H9 (cell line): Measurements from ENCODE around the gene OR56A1. TPM values are rescaled to one million over a fixed set of nuclear protein-coding genes. Genes with fewer than 3 reads are reported as not detected.

Experiments
- DNase-seq: peaks from one replicate; pipeline ENCODE4 v3.0.0-alpha.2; 2017
- H2AFZ ChIP-seq: one replicate; pipeline ENCODE4 v1.6.1; 2013; ENCODE audit warnings: mild to moderate bottlenecking, low read length, control low read depth, moderate library complexity
- H2AK5ac ChIP-seq: 2 replicates; pipeline ENCODE4 v1.6.1; 2013; ENCODE audit warnings: low read length, control low read depth, mixed read lengths; ENCODE audit not compliant: insufficient read length
- H2BK120ac ChIP-seq: one replicate; pipeline ENCODE4 v1.6.1; 2013; ENCODE audit warnings: low read depth, mild to moderate bottlenecking, low read length, control low read depth, inconsistent platforms; ENCODE audit not compliant: poor library complexity, severe bottlenecking
- H2BK12ac ChIP-seq: 2 replicates; pipeline ENCODE4 v1.6.1; 2013; ENCODE audit warnings: low read length, control low read depth, mixed read lengths, low read depth; ENCODE audit not compliant: insufficient read length
- H2BK15ac ChIP-seq: 2 replicates; pipeline ENCODE4 v1.6.1; 2013; ENCODE audit warnings: low read depth, low read length, control low read depth
- H2BK20ac ChIP-seq: one replicate; pipeline ENCODE4 v1.6.1; 2013; ENCODE audit warnings: low read depth, mild to moderate bottlenecking, low read length, control low read depth, inconsistent platforms; ENCODE audit not compliant: poor library complexity, severe bottlenecking
- H2BK5ac ChIP-seq: 2 replicates; pipeline ENCODE4 v1.6.1; 2013; ENCODE audit warnings: low read length, control low read depth, mixed read lengths; ENCODE audit not compliant: insufficient read length
- H3K14ac ChIP-seq: 2 replicates; pipeline ENCODE4 v1.6.1; 2013; ENCODE audit warnings: low read length, control low read depth; ENCODE audit not compliant: insufficient read depth
- H3K18ac ChIP-seq: 2 replicates; pipeline ENCODE4 v1.6.1; 2013; ENCODE audit warnings: low read depth, mild to moderate bottlenecking, mixed read lengths, low read length, control low read depth; ENCODE audit not compliant: insufficient read length
- H3K23ac ChIP-seq: 2 replicates; pipeline ENCODE4 v1.6.1; 2013; ENCODE audit warnings: low read length, control low read depth, mixed read lengths, low read depth; ENCODE audit not compliant: insufficient read length
- H3K23me2 ChIP-seq: 2 replicates; pipeline ENCODE4 v1.6.1; 2013; ENCODE audit warnings: low read depth, mild to moderate bottlenecking, mixed read lengths, low read length, control low read depth; ENCODE audit not compliant: insufficient read length, poor library complexity, severe bottlenecking
- H3K27ac ChIP-seq: 2 replicates; pipeline ENCODE4 v1.5.1; 2013; ENCODE audit warnings: low read length, control low read depth, mixed read lengths, low read depth; ENCODE audit not compliant: insufficient read length
- H3K27me3 ChIP-seq: 2 replicates; pipeline ENCODE4 v1.6.1; 2013; ENCODE audit warnings: low read length, control low read depth, inconsistent platforms; ENCODE audit not compliant: insufficient read depth
- H3K4ac ChIP-seq: 2 replicates; pipeline ENCODE4 v1.6.1; 2013; ENCODE audit warnings: low read depth, mild to moderate bottlenecking, control low read depth, inconsistent platforms, low read length, moderate library complexity
- H3K4me1 ChIP-seq: 2 replicates; pipeline ENCODE4 v1.6.1; 2013; ENCODE audit warnings: low read length, control low read depth, inconsistent platforms; ENCODE audit not compliant: insufficient read depth
- H3K4me2 ChIP-seq: 2 replicates; pipeline ENCODE4 v1.6.1; 2013; ENCODE audit warnings: low read length, control low read depth, mixed read lengths; ENCODE audit not compliant: insufficient read length, insufficient read depth
- H3K56ac ChIP-seq: 2 replicates; pipeline ENCODE4 v1.6.1; 2013; ENCODE audit warnings: low read depth, mild to moderate bottlenecking, mixed read lengths, low read length, control low read depth; ENCODE audit not compliant: insufficient read length
- H3K79me1 ChIP-seq: 2 replicates; pipeline ENCODE4 v1.6.1; 2013; ENCODE audit warnings: low read depth, mild to moderate bottlenecking, moderate library complexity, low read length, control low read depth, inconsistent platforms; ENCODE audit not compliant: insufficient read depth, poor library complexity, severe bottlenecking
- H3K79me2 ChIP-seq: 2 replicates; pipeline ENCODE4 v1.6.1; 2013; ENCODE audit warnings: low read length, control low read depth, inconsistent platforms; ENCODE audit not compliant: insufficient read depth
- H3K9ac ChIP-seq: 2 replicates; pipeline ENCODE4 v1.6.1; 2013; ENCODE audit warnings: low read length, control low read depth, mixed read lengths; ENCODE audit not compliant: insufficient read length; ENCODE audit errors: extremely low read depth
- H3K9me3 ChIP-seq: one replicate; pipeline ENCODE4 v1.6.1; 2013; ENCODE audit warnings: low read depth, low read length, inconsistent platforms; ENCODE audit not compliant: control insufficient read depth
- H3T11ph ChIP-seq: one replicate; pipeline ENCODE4 v1.6.1; 2013; ENCODE audit warnings: mild to moderate bottlenecking, low read length, control low read depth, inconsistent platforms
- H4K20me1 ChIP-seq: one replicate; pipeline ENCODE4 v1.6.1; 2013; ENCODE audit not compliant: control insufficient read depth, insufficient read length, insufficient read depth
- H4K5ac ChIP-seq: 2 replicates; pipeline ENCODE4 v1.6.1; 2013; ENCODE audit warnings: low read depth, mild to moderate bottlenecking, mixed read lengths, low read length, control low read depth; ENCODE audit not compliant: insufficient read length
- H4K8ac ChIP-seq: replicated peaks from 2 replicates; pipeline ENCODE4 v1.6.1; 2013; ENCODE audit warnings: low read length, control low read depth, mixed read lengths, low read depth; ENCODE audit not compliant: insufficient read length
- H4K91ac ChIP-seq: 2 replicates; pipeline ENCODE4 v1.6.1; 2013; ENCODE audit warnings: low read depth, mild to moderate bottlenecking, moderate library complexity, mixed read lengths, low read length, control low read depth; ENCODE audit not compliant: insufficient read length
- H3K27ac Mint-ChIP-seq, 3 experiments: 2 replicates in 2 of 3; 3 replicates in 1 of 3; pipeline ENCODE4 v1.8.0; 2020 to 2021; ENCODE audit warnings: mixed read lengths in 3 of 3, mild to moderate bottlenecking in 1 of 3, moderate library complexity in 1 of 3
- H3K27me3 Mint-ChIP-seq: 2 replicates; pipeline ENCODE4 v1.8.0; 2021; ENCODE audit warnings: low read depth, mild to moderate bottlenecking, moderate library complexity, mixed read lengths
- H3K36me3 Mint-ChIP-seq, 3 experiments: 2 replicates in 2 of 3; 3 replicates in 1 of 3; pipeline ENCODE4 v1.8.0; 2020 to 2021; ENCODE audit warnings: low read depth in 3 of 3, mixed read lengths in 3 of 3; ENCODE audit not compliant: insufficient read depth in 1 of 3
- H3K4me1 Mint-ChIP-seq, 2 experiments: 2 replicates each; pipeline ENCODE4 v1.8.0; 2020; ENCODE audit warnings: mixed read lengths in 2 of 2
- H3K4me3 Mint-ChIP-seq, 2 experiments: 2 replicates in 1 of 2; 3 replicates in 1 of 2; pipeline ENCODE4 v1.8.0; 2020 to 2021; ENCODE audit warnings: mild to moderate bottlenecking in 2 of 2, mixed read lengths in 2 of 2, moderate library complexity in 1 of 2
- H3K9me3 Mint-ChIP-seq, 2 experiments: 2 replicates in 1 of 2; 3 replicates in 1 of 2; pipeline ENCODE4 v1.8.0; 2020; ENCODE audit warnings: mild to moderate bottlenecking in 2 of 2, mixed read lengths in 2 of 2, moderate library complexity in 1 of 2
- CTCF ChIP-seq: fragments of 200-600 bp; sonication (generic); conservative IDR thresholded peaks from 3 replicates; pipeline ENCODE4 v1.8.0; 2021; ENCODE audit warnings: antibody characterized with exemption, mild to moderate bottlenecking
- WGBS: extraction: QIAGEN DNeasy Blood & Tissue Kit; methylation state at CpG from one replicate; pipeline ENCODE4 v1.1.7; 2013; ENCODE audit warnings: missing lambda C conversion rate, low lambda C conversion rate, mixed read lengths; ENCODE audit not compliant: insufficient read length; ENCODE audit errors: extremely low coverage; 5-methylcytosine and 5-hydroxymethylcytosine counted together
- total RNA-seq: library from RNA; stranded (reverse); gene quantifications from 2 replicates; pipeline ENCODE4 v1.2.1, GENCODE V29; 2021

OR56A1 gene
- total RNA-seq, 1 experiment from 2014 or later = 0.07 TPM

DNA sequence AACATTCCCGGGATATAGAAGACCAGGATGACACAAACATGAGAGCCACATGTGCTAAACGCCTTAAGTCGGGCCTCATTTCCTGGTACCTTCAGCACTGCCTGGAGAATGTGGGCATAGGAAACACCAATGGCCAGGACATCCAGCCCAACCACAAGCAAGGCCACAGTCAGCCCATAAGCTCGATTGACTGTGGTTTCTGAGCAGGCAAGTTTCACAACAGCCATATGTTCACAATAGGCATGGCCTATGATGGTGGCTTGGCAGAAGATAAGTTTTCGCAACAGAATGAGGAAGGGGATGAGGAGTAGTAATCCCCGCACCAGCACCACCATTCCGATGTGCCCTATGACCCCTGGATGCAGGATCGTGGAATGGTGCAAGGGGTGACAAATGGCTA, 26.9 kb upstream of the OR56A1 start:
- Histone ChIP-seq H4K8ac (no peak overlapping the region), H4K91ac (no peak overlapping the region), H3K18ac (no peak overlapping the region), H2BK120ac (no peak overlapping the region), H3K56ac (no peak overlapping the region), H3K27me3 (no peaks in the 10 kb centered on the region), H3K23me2 (no peaks in the 10 kb centered on the region), H3K4me2 (no peak overlapping the region), H3K27ac (no peak overlapping the region), H2BK20ac (no peak overlapping the region), H3K14ac (no peak overlapping the region), H2BK15ac (no peak overlapping the region), H3K9me3 (no peaks in the 10 kb centered on the region), H3K23ac (no peak overlapping the region), H4K20me1 (no peaks in the 10 kb centered on the region), H3K79me2 (no peaks in the 10 kb centered on the region), H3K79me1 (no peaks in the 10 kb centered on the region), H2AK5ac (no peak overlapping the region), H3K9ac (no peak overlapping the region), H3K4ac (no peak overlapping the region), H4K5ac (no peak overlapping the region), H2BK12ac (no peak overlapping the region), H3T11ph (no peak overlapping the region), H2BK5ac (no peak overlapping the region), H3K4me1 (no peaks in the 10 kb centered on the region), H2AFZ (no peak overlapping the region)
- no peak for TF ChIP-seq CTCF
- Mint-ChIP-seq H3K36me3 (no peaks in the 10 kb centered on the region), H3K27ac (no peak overlapping the region), H3K4me1 (peaks cover 2 to 9% of the 10 kb centered on the region in 2 experiments), H3K9me3 (no peaks in the 10 kb centered on the region), H3K4me3 (no peak overlapping the region), H3K27me3 (no peaks in the 10 kb centered on the region; the same call in 1 of the 2 replicates)
- DNase-seq = no peak
- no CpG with 5 or more reads among the region's 8 CpGs for WGBS
